HG03575 (cell line): Measurements from ENCODE around the gene POLR1A.
"Not testable (repeated sequence)": the region's sequence is repeated elsewhere in the genome, so short reads cannot be mapped to it uniquely, and the experiment has no call there.

ENCODE experiments used
- ATAC-seq: cut with Tn5 transposase; IDR thresholded peaks from one replicate; pipeline ENCODE4 v1.9.1; 2021; ENCODE audit not compliant: unreplicated experiment, insufficient number of reproducible peaks, low FRiP score; ENCODE audit errors: extremely low read depth

The POLR1A gene

GRCh38 chr2:85992053-85992452, 113.6 kb downstream of the POLR1A start:
- not testable (repeated sequence) for ATAC-seq

GRCh38 chr2:85990084-85990483, 115.6 kb downstream of the POLR1A start:
- ATAC-seq = no peak

- no peak for ATAC-seq
Observed at GRCh38 chr2:85989288-85989865, 116.3 kb downstream of the POLR1A start.

- ATAC-seq = no peak
Observed at GRCh38 chr2:85988914-85989270, 116.8 kb downstream of the POLR1A start.

GRCh38 chr2:85988175-85988913, 117.3 kb downstream of the POLR1A start:
- no peak for ATAC-seq

GRCh38 chr2:85987266-85988174, 118.2 kb downstream of the POLR1A start:
- no peak for ATAC-seq

GRCh38 chr2:85986121-85986520, 119.6 kb downstream of the POLR1A start:
- ATAC-seq = no peak

GRCh38 chr2:85984788-85985187, 120.9 kb downstream of the POLR1A start:
- ATAC-seq = no peak

- no peak for ATAC-seq
Observed at GRCh38 chr2:85983766-85984165, 121.9 kb downstream of the POLR1A start.

- ATAC-seq = no peak
Observed at GRCh38 chr2:85981579-85982247, 124.0 kb downstream of the POLR1A start.

- no peak for ATAC-seq
Observed at GRCh38 chr2:85978883-85979780, 126.6 kb downstream of the POLR1A start.

- no peak for ATAC-seq
Observed at GRCh38 chr2:85976106-85976920, 129.4 kb downstream of the POLR1A start.

GRCh38 chr2:85975581-85975980, 130.1 kb downstream of the POLR1A start:
- no peak for ATAC-seq

- ATAC-seq = no peak
Observed at GRCh38 chr2:85974390-85974789, 131.3 kb downstream of the POLR1A start.

GRCh38 chr2:85972355-85972754, 133.3 kb downstream of the POLR1A start:
- no peak for ATAC-seq

- no peak for ATAC-seq
Observed at GRCh38 chr2:85971366-85971765, 134.3 kb downstream of the POLR1A start.
